GM23248 (cell line): ENCODE data around the gene L3MBTL4. TPM values are rescaled to one million over a fixed set of nuclear protein-coding genes. Genes with fewer than 3 reads are reported as not detected.
A peak's percentile ranks its signal among the peaks of the same experiment; 100 is the strongest.

ENCODE experiments used
- DNase-seq: peaks from one replicate; pipeline ENCODE4 v3.0.0-alpha.2; 2015
- H2AFZ ChIP-seq: fragments of 200-600 bp; sonication (generic); 2 replicates; pipeline ENCODE4 v1.6.1; 2016; ENCODE audit warnings: antibody characterized with exemption
- H3F3A ChIP-seq: fragments of 200-600 bp; sonication (generic); 2 replicates; pipeline ENCODE4 v1.6.1; 2016; ENCODE audit warnings: mild to moderate bottlenecking, antibody characterized with exemption, mixed run types; ENCODE audit not compliant: insufficient read depth
- H3K27ac ChIP-seq: fragments of 200-600 bp; sonication (generic); 2 replicates; pipeline ENCODE4 v1.5.1; 2016; ENCODE audit warnings: mild to moderate bottlenecking
- H3K27me3 ChIP-seq: fragments of 200-600 bp; sonication (generic); replicated peaks from 2 replicates; pipeline ENCODE4 v1.6.1; 2016; ENCODE audit warnings: mild to moderate bottlenecking; ENCODE audit not compliant: insufficient read depth
- H3K36me3 ChIP-seq: fragments of 200-600 bp; sonication (generic); 2 replicates; pipeline ENCODE4 v1.6.1; 2016; ENCODE audit warnings: low read depth, mild to moderate bottlenecking
- H3K4me1 ChIP-seq: fragments of 200-600 bp; sonication (generic); 2 replicates; pipeline ENCODE4 v1.6.1; 2016; ENCODE audit warnings: mild to moderate bottlenecking; ENCODE audit not compliant: insufficient read depth
- H3K4me2 ChIP-seq: fragments of 200-600 bp; sonication (generic); one replicate; pipeline ENCODE4 v1.6.1; 2016; ENCODE audit warnings: mild to moderate bottlenecking; ENCODE audit not compliant: unreplicated experiment
- H3K4me3 ChIP-seq: fragments of 200-600 bp; sonication (generic); 2 replicates; pipeline ENCODE4 v1.5.1; 2016; ENCODE audit warnings: mild to moderate bottlenecking
- H3K79me2 ChIP-seq: fragments of 200-600 bp; sonication (generic); 2 replicates; pipeline ENCODE4 v1.6.1; 2016; ENCODE audit warnings: mild to moderate bottlenecking; ENCODE audit not compliant: insufficient read depth
- H3K9ac ChIP-seq: fragments of 200-600 bp; sonication (generic); 2 replicates; pipeline ENCODE4 v1.6.1; 2016; ENCODE audit warnings: mild to moderate bottlenecking
- H3K9me2 ChIP-seq: fragments of 200-600 bp; sonication (generic); 2 replicates; pipeline ENCODE4 v1.6.1; 2016; ENCODE audit warnings: mixed run types, mild to moderate bottlenecking, moderate library complexity; ENCODE audit not compliant: insufficient read depth
- H3K9me3 ChIP-seq: fragments of 200-600 bp; sonication (generic); one replicate; pipeline ENCODE4 v1.6.1; 2017; ENCODE audit warnings: low read depth
- H4K20me1 ChIP-seq: fragments of 200-600 bp; sonication (generic); 2 replicates; pipeline ENCODE4 v1.6.0; 2016; ENCODE audit not compliant: insufficient read depth
- EZH2 ChIP-seq: fragments of 200-600 bp; sonication (generic); IDR thresholded peaks from 2 replicates; pipeline ENCODE4 v1.6.1; 2018; ENCODE audit warnings: antibody characterized with exemption, mild to moderate bottlenecking; ENCODE audit not compliant: insufficient read depth, poor library complexity, severe bottlenecking
- EZH2phosphoT487 ChIP-seq: fragments of 200-600 bp; sonication (generic); IDR thresholded peaks from 2 replicates; pipeline ENCODE4 v1.6.1; 2018; ENCODE audit warnings: antibody characterized with exemption, moderate library complexity, mild to moderate bottlenecking, low read depth; ENCODE audit not compliant: insufficient read depth
- WGBS, 2 experiments: methylation state at CpG; one replicate each; pipeline ENCODE4 v1.1.6; 2015 to 2017; ENCODE audit warnings: low lambda C conversion rate in 2 of 2, low coverage in 1 of 2; ENCODE audit errors: missing lambda C conversion rate in 2 of 2; 5-methylcytosine and 5-hydroxymethylcytosine counted together
- in situ Hi-C: fragments of 300-500 bp; cut with MboI; formaldehyde crosslinking; loops from 2 replicates; pipeline ENCODE4 v1.15.0; 2020
- polyA plus RNA-seq: library from polyadenylated mRNA; unstranded; fragments of >200 nt; fragmentation: Nextera tagmentation; extraction: Ambion mirVana; gene quantifications from 2 replicates; pipeline ENCODE4 v1.2.1, GENCODE V29; 2016
- total RNA-seq: library from RNA; depleted of rRNA; stranded (reverse); fragments of >200 nt; shearing (Covaris generic); gene quantifications from 2 replicates; pipeline ENCODE4 v1.2.3, GENCODE V29; 2014

Gene L3MBTL4
- total and polyA plus RNA-seq, 2 experiments from 2014 or later: not detected

DNA sequence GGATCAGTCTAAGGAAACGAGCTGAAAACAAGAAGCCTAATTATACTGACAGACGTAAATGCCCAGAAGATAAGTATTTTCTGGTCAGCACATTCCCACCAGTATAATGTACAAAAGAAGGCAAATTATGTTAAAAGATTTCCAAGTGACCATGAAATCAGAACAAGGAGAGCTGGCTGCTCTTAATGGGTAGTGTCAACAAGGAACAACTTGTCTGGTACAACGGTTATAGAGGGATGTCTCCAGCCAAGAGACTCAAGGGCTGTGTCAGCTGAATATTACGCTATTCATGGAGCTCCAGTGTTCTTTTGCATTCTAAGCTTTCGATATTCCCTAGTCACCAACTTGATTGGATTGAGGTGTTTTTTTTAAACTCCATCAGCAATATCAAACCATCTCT, 8.6 kb upstream of the L3MBTL4 start:
- 4 to 8% methylated on average over 5 of the region's 5 CpGs for WGBS, 2 experiments
- no peak for TF ChIP-seq EZH2phosphoT487
- no peak for TF ChIP-seq EZH2
- H3K36me3 ChIP-seq: no peaks in the 10 kb centered on the region
- no peak overlapping the region for H3K4me2 ChIP-seq
- H3F3A ChIP-seq: no peaks in the 10 kb centered on the region
- H3K4me3 ChIP-seq: no peak overlapping the region
- H3K79me2 ChIP-seq: no peaks in the 10 kb centered on the region
- in situ Hi-C loops: no loop called here
- no peak overlapping the region for H3K9ac ChIP-seq
- no peak for DNase-seq
- H3K9me2 ChIP-seq: no peaks in the 10 kb centered on the region
- H3K27me3 ChIP-seq: no peaks in the 10 kb centered on the region
- no peak overlapping the region for H2AFZ ChIP-seq
- no peaks in the 10 kb centered on the region for H3K4me1 ChIP-seq
- H3K27ac ChIP-seq: no peak overlapping the region
- H4K20me1 ChIP-seq: no peaks in the 10 kb centered on the region
- H3K9me3 ChIP-seq: no peaks in the 10 kb centered on the region

DNA sequence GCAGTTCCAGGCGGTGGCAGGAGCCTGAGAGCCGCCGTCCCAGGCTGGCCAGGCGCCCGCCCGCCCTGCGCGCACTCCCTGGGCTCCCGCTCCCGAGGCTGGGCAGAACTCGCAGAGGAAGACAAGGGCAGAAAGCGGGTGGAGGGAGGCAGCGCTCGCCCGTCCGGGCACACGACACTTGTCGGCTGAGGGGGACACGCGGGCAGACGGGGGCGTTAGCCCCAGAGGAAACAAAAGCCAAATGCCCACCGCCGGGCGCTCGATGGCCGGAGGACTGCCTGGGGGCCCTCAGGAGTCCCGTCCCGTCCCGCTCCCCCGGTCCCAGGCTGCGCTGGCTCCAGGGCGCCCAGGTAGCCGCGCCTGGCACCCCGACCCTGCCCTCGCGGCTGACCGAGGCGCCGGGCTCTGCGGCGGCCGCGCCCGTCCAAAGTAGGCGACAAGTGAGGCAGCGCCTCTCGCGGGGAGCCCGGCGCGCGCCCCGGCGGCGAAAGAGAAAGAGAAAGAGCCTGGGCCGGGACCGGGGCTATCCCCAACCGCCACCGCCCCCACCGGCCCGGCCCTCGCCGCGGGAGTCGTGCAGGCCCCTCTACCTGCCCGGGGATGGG, 491 bp downstream of the L3MBTL4 start:
- no peak overlapping the region for H3K27ac ChIP-seq
- WGBS, 2 experiments: 5% methylated on average over 11 to 33 of the region's 68 CpGs
- H4K20me1 ChIP-seq: no peaks in the 10 kb centered on the region
- H3K4me2 ChIP-seq: no peak overlapping the region
- H2AFZ ChIP-seq: no peak overlapping the region
- H3F3A ChIP-seq: no peaks in the 10 kb centered on the region
- no peaks in the 10 kb centered on the region for H3K9me3 ChIP-seq
- DNase-seq: peak; percentile 36
- H3K4me3 ChIP-seq: peak overlapping the region; percentile 61
- no peaks in the 10 kb centered on the region for H3K36me3 ChIP-seq
- H3K79me2 ChIP-seq: no peaks in the 10 kb centered on the region
- H3K9me2 ChIP-seq: no peaks in the 10 kb centered on the region
- H3K9ac ChIP-seq: no peak overlapping the region
- in situ Hi-C loops: no loop called here
- TF ChIP-seq EZH2 (no peak), EZH2phosphoT487 (no peak)
- H3K4me1 ChIP-seq: no peaks in the 10 kb centered on the region
- H3K27me3 ChIP-seq: peaks cover 43% of the 10 kb centered on the region

DNA sequence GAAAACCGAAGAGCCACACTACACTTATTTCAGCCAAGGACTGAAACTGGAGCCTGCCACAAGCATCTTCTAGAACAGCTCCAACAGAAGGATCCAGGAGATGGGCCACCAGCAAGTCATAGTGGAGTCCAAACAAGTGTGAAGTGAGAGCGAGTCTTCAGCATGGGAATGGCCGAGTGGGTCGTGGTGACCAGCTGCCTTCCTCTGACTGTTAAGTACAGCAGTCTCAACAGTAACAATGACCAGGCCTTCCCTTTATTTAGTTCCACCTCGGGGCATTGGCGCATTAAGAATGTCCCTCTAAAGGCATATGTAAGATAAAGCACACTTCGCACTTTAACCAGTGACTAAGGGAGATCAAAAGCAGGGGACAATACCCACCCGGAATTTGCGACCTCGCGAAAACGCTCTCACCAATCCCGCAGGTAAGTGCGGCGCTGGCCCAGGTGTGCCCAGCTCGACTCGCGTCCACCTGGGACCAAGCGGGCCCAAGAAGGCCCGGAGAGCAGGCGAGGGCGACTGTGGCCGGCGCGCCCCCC, 1.1 kb downstream of the L3MBTL4 start:
- no peak overlapping the region for H3K4me2 ChIP-seq
- no peaks in the 10 kb centered on the region for H3K36me3 ChIP-seq
- no peaks in the 10 kb centered on the region for H4K20me1 ChIP-seq
- TF ChIP-seq EZH2: peak; percentile 56
- no peak for TF ChIP-seq EZH2phosphoT487
- no peaks in the 10 kb centered on the region for H3F3A ChIP-seq
- peak overlapping the region; percentile 61; the same call in 1 of the 2 replicates for H3K4me3 ChIP-seq
- H2AFZ ChIP-seq: no peak overlapping the region
- H3K4me1 ChIP-seq: no peaks in the 10 kb centered on the region
- in situ Hi-C loops: no loop called here
- H3K9me3 ChIP-seq: no peaks in the 10 kb centered on the region
- H3K9me2 ChIP-seq: no peaks in the 10 kb centered on the region
- no peak overlapping the region for H3K9ac ChIP-seq
- 19 to 20% methylated on average over 25 of the region's 25 CpGs for WGBS, 2 experiments
- no peak overlapping the region for H3K27ac ChIP-seq
- no peak for DNase-seq
- no peaks in the 10 kb centered on the region for H3K79me2 ChIP-seq
- H3K27me3 ChIP-seq: peaks cover 43% of the 10 kb centered on the region

GRCh38 chr18:6412933-6413472, 1.7 kb downstream of the L3MBTL4 start:
- H3K27ac ChIP-seq: no peak overlapping the region
- no peak overlapping the region for H2AFZ ChIP-seq
- peaks cover 43% of the 10 kb centered on the region for H3K27me3 ChIP-seq
- no peak overlapping the region for H3K4me3 ChIP-seq
- H3K79me2 ChIP-seq: no peaks in the 10 kb centered on the region
- H3F3A ChIP-seq: no peaks in the 10 kb centered on the region
- H4K20me1 ChIP-seq: no peaks in the 10 kb centered on the region
- H3K9ac ChIP-seq: no peak overlapping the region
- no peaks in the 10 kb centered on the region for H3K9me2 ChIP-seq
- no peak for DNase-seq
- no peaks in the 10 kb centered on the region for H3K4me1 ChIP-seq
- no peaks in the 10 kb centered on the region for H3K9me3 ChIP-seq
- in situ Hi-C loops: no loop called here
- 26% methylated on average over 3 of the region's 3 CpGs for WGBS, 2 experiments
- peak overlapping the region; percentile 11 for H3K4me2 ChIP-seq
- no peak for TF ChIP-seq EZH2
- TF ChIP-seq EZH2phosphoT487: no peak
- no peaks in the 10 kb centered on the region for H3K36me3 ChIP-seq
